GM19438 (cell line): ENCODE results near the gene OR6K6.

ENCODE experiments used
- ATAC-seq: cut with Tn5 transposase; IDR thresholded peaks from one replicate; pipeline ENCODE4 v1.9.1; 2021; ENCODE audit warnings: low read depth; ENCODE audit not compliant: unreplicated experiment

The OR6K6 gene, protein sequence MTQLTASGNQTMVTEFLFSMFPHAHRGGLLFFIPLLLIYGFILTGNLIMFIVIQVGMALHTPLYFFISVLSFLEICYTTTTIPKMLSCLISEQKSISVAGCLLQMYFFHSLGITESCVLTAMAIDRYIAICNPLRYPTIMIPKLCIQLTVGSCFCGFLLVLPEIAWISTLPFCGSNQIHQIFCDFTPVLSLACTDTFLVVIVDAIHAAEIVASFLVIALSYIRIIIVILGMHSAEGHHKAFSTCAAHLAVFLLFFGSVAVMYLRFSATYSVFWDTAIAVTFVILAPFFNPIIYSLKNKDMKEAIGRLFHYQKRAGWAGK

DNA sequence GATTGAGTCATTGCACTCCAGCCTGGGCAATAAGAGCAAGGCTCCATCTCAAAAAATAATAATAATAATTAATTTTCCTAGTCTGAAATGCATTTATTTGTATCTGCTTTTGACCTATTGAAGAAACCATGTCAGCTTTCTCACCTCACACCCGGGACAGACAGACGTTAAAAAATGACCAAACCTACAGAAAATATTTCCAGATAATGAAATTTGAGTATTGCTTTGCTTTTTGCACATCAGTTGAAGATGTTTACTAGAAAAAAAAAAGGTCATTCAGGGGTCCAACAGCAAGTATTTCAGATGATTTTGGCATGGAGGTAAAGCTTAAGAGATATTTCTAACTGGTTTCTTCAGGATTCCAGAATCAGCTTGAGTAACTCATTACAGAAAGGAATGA, at the start of gene OR6K6:
Gene OR6K6, plus strand, starts transcription at position 301 of the 400 bp plus-strand sequence. CDS start 168 bp downstream, outside the sequence.
- ATAC-seq, result no peak

DNA sequence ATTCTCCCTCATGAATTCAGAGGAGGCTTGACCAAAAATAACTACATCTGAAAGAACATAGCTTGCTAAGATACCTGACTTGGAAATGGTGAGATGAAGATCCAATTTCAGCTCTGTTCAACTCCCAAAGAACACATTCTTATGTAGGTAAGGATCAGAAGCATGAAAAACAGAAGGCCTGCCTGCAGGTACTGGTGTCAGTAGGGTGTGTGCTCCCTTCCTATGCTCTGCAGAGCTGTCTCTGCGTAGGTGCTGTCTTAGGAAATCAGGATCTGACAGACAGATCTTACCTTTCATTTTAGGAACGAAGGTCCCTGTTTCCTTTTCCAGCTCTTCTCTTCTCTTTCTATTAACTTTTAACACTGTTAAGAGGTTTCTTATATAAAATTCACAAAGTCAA, 48.4 kb upstream of the OR6K6 start:
- no peak for ATAC-seq

DNA sequence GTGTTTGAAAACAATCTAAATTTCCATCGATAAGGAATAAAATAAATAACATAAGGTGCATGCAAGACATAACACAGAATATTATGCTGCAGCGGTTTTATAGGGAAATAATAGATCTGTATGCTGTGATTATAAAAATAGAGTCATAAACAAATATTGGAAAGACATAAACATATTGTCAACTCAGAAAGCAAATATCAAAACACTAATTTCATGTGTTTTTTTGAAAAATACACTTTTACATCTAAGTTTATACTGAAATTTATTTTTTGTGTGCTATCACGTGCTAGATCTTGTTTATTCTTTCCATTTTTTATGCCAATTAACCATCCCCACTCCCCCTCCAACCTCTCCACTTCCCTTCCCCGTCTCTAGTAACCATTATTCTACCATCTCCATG, 43.4 kb upstream of the OR6K6 start:
- ATAC-seq, result no peak

DNA sequence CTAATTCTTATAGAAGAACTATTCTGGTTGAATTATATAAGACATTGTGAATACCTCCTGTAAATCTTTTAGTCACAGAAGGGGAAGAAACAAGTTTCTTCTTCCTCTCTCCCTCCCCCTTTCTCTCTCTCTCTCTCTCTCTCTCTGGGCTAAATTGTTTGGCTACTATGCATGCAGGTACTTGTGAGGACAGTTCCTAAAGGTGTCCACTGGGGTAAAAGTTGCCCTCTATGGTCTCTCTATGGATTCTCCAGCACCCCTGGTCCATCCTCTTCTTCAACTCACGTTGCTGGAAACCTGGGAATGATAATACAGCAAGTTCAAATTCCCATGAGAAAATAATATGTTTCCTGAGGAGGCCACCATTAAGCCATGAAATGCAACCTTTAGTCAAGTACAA, 39.8 kb upstream of the OR6K6 start:
- no peak for ATAC-seq

DNA sequence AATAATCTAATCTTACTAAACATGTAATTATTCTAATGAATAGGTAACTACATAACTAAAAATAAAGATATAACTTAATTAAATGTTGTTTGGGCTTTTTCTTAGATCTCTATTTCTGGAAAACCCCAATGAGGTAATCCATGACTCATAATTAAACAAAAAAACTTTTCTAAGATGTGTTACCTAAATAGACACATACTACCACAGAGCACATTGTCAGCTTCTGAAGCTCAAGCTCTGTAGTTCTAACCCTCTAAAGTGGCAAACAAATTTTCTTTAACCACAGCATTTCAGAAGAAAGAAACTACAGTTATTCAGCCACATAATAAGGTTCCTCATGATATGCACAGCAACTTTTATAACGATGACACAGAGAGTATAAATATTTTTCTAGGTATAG, 38.2 kb upstream of the OR6K6 start:
- ATAC-seq, result no peak

DNA sequence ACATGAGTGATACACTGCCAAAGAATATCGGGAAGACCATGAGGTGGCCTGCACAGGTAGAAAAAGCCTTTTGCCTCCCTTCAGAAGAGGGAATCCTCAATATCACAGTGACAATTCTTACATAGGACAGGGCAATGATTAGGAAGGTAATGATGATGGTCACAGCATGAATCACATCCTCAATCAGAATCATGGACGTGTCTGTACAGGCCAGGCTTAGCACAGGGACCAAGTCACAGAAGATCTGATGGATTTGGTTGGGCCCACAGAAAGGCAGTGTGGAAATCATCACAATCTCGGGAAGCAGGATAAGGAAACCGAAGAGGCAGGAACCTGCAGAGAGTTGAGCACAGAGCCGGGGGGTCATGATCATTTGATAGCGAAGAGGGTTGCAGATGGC, 37.2 kb upstream of the OR6K6 start:
- no peak for ATAC-seq

DNA sequence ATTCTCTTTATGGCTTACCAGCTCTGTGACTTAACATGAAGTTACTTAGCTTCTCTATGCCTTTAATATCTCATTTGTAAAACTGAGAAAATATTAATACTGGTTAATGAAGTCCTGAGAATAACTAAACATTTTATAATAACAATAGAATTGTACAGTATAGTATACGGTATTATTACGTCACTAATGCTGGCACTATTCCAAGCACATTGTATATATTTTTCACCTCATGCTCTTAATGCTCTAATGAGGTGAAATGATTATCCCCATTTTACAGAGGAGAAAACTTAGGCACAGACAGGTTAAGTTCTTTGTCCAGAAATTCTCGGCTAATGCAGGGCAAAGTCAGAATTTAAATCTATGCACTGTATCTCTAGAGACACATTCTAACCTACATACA, 34.9 kb upstream of the OR6K6 start:
- no peak for ATAC-seq

DNA sequence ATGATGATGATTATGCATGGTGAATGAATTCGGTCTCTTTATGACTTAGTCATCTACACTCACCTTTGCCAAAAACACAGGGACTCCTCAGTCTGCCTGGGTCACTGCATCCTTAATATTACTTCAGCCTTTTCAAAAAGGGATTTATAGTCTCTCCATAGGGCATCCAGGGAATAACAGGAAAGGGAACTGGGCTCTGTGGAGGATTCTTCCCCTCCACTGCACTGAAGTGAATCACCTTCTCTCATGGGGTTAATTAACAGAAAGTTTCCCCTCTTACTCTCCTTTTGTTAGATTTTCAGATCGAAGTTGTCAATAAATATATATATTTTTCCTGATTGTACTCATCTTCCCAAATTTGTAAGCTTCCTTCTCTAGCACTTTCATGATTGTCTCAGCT, 33.9 kb upstream of the OR6K6 start, which contains the start of gene OR6K3:
Gene OR6K3, minus strand, starts transcription at position 101 of the 400 bp plus-strand sequence. CDS start 2,605 bp downstream, outside the sequence.
- no peak for ATAC-seq

DNA sequence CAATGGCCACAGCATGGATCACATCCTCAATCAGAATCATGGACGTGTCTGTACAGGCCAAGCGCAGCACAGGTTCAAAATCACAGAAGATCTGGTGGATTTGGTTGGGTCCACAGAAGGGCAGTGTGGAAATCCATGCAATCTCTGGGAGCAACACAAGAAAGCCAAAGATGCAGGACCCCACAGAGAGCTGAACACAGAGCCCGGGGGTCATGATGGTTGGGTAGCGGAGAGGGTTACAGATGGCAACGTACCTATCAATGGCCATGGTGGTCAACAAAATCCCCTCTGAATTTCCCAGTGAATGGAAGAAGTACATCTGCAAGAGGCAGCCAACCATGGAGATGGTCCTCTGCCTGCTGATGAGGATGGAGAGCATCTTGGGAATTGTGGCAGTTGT, 30.1 kb upstream of the OR6K6 start:
- ATAC-seq, result no peak

DNA sequence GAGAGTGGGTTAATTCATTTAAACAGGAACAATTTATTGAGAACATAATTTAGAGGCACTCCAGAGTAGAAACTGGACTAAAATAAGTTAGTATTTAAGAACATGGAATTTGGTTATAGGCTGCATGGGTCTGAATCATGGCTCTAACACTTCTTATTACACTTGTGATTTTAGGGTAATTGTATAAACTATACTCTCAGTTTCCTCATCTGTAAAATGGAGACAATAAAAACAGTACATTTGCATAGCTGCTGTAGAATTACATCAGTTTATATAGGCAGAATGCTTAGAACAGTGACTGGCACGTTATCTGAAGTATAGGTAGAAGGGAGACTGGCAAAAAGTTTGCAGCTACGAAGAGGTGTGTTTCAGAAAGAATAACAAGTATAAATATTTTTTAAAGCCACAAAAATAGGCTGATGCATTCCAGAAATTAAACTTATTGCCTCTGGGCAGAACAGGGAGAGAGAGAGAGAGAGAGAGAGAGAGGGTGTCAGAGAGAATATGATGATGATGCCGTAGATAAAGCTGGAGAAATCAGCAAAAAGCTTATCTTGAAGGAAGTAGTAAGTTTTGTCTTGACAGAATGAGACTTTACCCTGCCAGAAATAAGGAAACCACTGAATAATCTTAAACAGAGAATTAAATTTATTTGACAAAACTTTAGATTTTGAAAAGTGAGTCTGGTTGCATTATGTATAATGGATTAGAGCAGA, 25.9 kb upstream of the OR6K6 start:
- no peak for ATAC-seq

DNA sequence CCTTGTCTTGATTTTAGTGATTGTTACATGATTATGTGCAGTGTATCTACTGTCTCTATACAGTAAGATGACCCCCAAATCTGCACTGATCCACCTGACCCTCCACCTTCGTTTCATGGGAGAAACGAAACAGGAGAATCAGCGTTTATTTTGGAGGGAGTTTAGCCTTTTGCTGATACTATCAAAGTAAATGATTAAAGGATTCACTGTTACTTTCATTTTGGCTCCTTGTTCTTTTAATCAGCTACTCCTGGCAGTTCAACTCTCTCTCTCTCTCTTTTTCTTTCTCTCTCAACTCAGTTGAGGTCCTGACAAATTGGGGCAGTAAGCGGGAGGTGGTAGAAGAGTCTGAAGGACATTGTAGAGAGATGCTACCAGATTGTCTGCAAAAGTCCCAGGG, 24.1 kb upstream of the OR6K6 start:
- no peak for ATAC-seq

DNA sequence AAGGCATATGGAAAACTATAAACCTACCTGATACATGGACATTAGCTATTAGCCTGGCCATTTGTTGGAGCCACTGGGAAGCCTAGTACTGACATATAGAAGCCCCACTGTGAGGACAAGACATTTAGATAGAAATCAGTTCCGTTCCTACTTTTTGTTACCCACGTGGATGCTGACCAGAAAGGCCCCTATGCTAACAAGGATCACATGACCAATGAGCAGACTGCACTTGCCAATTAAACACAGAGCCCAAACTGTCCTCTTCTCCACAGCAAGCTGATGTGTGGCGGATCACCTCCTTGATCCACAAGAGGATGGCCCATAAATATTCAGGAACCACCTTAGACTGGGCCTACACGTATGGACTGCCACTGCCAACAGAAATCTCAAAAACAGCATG, 22.8 kb upstream of the OR6K6 start:
- ATAC-seq, result no peak

DNA sequence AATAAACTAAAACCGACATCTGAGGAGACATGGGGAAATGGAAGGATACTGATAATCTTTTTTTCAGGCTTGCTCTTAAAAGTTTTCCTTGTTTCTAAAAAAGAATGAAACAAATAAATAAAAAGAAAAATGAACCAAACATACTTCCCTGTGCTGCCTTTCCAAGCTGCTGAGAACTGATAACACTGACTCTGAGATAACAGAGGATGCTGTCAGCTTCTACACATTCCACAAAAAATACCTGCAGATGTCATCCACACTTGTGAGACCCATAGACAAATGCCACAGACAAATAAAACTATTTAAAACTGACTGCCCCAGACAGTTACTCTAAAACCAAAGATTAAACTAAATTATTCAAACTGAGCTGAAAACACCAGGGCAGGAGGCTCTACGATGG, 22.0 kb upstream of the OR6K6 start:
- no peak for ATAC-seq

DNA sequence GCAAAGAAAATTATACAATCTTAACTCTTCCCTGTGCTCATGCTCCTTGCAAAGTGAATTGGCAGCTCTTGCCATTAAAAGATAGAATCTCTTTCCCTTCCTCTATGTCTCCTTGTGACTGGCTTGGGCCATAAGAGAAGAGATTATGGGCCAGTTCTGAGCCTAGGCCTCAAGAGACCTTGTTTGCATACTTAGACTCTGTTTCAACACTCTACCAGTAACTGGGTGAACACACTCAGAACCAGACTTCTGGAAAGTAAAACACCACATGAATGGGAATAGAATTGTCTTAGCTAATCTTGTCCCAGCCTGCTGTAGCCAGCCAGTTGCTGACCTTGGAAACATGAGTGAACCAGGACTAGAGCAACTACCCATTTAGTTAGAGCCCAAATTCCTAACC, 18.7 kb upstream of the OR6K6 start:
- no peak for ATAC-seq

DNA sequence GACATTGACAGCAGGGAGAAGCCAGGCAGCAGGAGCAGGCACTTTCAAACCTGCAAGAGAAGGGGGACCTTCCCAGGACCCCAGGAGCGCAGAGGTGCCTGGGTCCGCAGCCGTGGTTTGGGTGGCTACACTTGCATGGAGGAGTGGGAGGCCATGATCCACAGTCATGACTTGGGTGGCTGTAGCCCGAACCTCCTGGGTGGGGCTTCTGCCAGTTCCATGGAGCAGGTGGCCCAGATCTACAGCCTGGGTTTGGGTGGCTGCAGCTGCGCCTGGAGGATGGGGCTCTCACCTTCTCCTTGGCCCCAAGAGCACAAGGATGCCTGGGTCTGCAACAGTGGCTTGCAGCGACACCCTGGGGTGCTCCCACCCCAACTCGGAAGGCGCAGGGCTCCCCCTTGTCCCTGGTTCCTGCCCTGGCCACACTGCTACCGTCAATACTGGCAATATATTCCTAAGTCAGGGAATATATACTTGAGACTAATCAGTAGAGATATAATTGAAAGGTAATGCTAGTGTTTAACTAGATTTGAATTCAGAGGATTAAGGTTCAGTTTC, 2.3 kb upstream of the OR6K6 start:
- ATAC-seq, result no peak

DNA sequence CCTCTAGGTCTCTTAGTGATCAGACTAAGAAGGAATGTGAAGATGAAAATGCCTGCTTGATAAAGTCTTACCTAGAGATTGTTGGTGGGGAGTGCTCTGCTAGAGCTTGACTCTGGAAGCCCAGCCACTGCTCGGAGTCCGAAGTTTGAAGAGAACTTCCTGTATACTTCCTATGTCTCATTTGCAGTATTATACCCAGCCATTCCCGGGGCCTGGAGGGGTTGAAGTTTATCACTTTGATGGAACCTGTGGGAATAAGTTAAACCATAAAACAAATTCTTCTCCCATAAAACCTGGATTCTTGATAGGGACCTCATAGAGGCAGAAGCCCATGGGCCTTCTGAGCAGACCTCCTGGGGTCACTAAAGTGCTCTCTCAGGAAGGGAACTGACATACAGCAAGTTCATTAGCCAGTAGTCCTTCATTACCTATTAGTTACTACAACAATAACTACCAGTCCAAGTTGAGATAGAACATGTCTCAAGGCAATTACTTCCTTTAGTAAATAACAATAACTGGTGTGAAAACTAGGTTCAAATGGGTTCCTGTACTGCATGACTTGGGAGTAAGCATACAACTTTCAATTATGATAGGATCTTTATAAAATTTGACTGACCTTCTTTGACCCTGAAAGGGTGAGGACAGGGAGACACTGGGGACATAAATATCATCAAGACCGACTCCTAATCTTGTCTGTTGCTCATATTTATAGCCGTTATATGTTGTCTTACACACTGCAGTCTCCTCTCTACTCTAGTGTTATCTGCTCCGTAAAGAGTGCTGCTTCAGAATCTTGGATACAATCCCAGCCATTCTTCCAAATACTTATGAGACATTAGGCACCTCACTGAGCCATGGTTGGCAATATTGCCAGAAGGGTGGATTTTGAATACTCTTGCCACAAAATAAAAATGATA, 17.7 kb downstream of the OR6K6 start, which contains the start of gene OR6N1:
Gene OR6N1, minus strand, starts transcription at position 246 of the 917 bp plus-strand sequence. CDS start 5,513 bp downstream, outside the sequence.
- no peak for ATAC-seq

DNA sequence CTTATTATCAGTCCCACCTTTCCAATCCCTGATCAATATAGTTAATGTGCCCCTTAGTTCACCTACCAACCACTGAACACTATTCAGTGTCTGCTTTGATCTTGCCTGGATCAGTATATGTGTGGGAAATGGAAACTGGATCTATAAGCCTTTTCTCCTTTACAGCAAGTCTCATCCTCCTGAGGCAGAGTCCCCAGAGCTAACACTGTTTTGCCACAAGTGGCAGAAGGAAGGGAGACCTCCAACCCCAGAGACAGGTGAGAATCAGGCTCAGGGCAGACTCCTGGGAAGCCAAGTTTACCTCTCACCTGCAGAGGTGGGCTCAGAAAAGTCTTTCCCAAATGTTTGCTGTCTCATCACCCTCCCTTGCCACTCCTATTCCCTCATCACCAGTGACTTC, 26.6 kb downstream of the OR6K6 start, which contains the start of gene OR6N2:
Gene OR6N2, minus strand, starts transcription at position 101 of the 400 bp plus-strand sequence. CDS start 3,569 bp downstream, outside the sequence.
- ATAC-seq, result no peak

DNA sequence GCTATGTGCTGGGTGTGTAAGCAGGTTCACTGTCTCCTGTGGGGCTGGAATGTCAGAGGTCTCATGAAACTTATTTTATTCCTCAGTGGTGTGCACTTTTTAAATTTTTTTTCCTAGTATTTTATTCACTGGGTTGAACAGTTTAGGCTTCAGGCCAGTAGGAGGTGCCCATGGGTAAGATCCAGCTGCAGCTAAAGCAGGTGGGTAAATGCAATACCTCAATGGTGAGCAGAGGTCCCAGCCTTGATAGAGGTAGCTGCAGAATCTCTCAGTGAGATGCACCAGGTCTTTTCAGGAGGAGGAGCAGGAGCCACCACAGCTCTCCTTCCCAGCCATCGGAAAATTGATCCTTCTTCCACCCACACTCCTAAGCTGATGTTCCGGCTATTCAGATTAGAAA, 39.1 kb downstream of the OR6K6 start:
- no peak for ATAC-seq

DNA sequence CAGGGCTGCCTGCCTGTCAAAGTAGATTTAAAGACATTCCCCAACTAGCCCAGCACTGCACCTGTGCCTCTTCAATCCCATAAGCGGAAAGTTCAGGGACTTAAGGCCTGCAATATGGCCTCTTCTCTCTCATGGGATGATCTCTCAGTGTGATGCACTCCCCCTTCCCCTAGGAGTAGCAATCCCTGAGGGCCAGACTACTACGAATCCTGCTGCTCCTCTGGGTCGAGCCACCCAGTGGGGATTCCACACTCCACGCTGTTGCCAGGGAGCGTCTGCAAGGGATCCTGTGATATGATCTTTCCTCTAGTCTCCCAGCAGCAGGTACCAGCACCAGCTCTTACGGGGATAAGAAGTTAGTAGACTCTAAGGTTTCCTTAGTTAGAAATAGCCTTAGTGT, 39.7 kb downstream of the OR6K6 start:
- no peak for ATAC-seq

DNA sequence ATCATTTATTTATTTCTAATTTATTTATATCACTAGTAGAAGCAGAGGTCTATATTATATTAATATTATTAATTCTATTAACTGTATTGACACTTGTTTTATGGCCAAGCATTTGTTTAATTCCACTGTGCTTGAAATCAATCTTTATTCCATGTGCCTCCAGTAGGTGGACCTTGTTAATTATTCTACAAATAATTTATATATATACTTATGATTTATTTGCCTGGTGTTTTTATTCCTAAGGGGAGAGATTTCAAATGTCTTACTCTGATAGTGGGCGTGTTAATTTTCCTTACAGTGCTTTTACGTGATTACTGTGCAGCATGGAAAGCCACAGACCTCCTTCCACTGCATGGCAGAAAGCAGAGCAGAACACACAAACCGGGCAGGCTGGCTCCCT, 44.0 kb downstream of the OR6K6 start:
- ATAC-seq, result no peak
